Measurements from ENCODE around the gene HTRA3. TPM values are rescaled to one million over a fixed set of nuclear protein-coding genes. Genes with fewer than 3 reads are reported as not detected.

The HTRA3 gene
- total and polyA plus RNA-seq, 2 of the 8 experiments (the other 6 are each of a cell fraction or from before 2014, with no cell fraction given): 3.2 to 5.8 TPM

DNA sequence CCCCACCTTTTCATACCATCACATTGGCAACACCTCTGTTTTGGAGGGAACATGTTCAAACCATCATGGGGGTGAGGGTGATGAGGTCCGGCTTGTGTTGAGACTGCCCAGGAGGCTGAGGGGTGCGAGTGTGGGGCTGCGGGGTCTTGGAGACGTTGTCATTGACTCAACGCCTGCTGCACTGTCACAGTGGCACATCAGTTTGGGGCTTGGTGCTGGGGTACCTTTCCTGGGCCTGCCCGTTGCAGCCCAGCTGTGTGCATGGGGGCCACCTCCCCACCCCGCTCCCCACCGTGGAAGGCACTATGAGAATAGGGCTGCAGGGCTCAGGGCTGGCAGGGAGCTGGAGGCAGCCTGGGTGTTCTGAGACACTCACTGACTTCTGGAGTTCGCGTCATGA lies 2.3 kb downstream of the HTRA3 start:
- no peak overlapping the region for H3K4me3 ChIP-seq (ENCODE audit: extremely low read depth in 1 of 4, insufficient read depth in 2 of 4, low read depth in 3 of 4, low read length in 4 of 4)
- POLR2A ChIA-PET (ENCODE audit: partially characterized antibody): interaction anchor here (1.3 kb wide), 1 partner anchor 10 kb away, joined by 4 read pairs; no protein-coding TSS in a partner anchor
- CTCF ChIA-PET (ENCODE audit: partially characterized antibody): interaction anchor here (0.5 to 1.8 kb wide), 11 partner anchors 10 to 199 kb away, joined by 3 to 6 read pairs (median 3); no protein-coding TSS in a partner anchor
- no peaks in the 10 kb centered on the region for H4K20me1 ChIP-seq (replicated peaks in 1 of 2; ENCODE audit: control insufficient read depth in 1 of 2, insufficient read depth in 2 of 2, low read length in 2 of 2)
- H2AK5ac ChIP-seq (ENCODE audit: low read depth, low read length): no peak overlapping the region
- H3K23ac ChIP-seq (ENCODE audit: insufficient read length): no peak overlapping the region
- H3K27me3 ChIP-seq (replicated peaks in 1 of 4; ENCODE audit: control insufficient read depth in 3 of 4, extremely low read depth in 1 of 4, insufficient read depth in 3 of 4, low read length in 3 of 4): peaks cover 7 to 28% (median 20%) of the 10 kb centered on the region in 4 experiments; a peak in 6 of 7 replicates
- 87% methylated on average over 8 of the region's 10 CpGs; no CpG with 5 or more reads in 1 of the 2 experiments for WGBS, 2 experiments (ENCODE audit: extremely low coverage in 1 of 2, insufficient coverage in 1 of 2, insufficient read length in 1 of 2, insufficient replicate concordance in 2 of 2, low coverage in 1 of 2, low lambda C conversion rate in 2 of 2, missing lambda C conversion rate in 1 of 2)
- H3K14ac ChIP-seq (ENCODE audit: insufficient read length): no peak overlapping the region
- FAIRE-seq: no peak
- no peak overlapping the region for H2AFZ ChIP-seq (ENCODE audit: low read length)
- H2BK5ac ChIP-seq (ENCODE audit: low read depth, low read length): no peak overlapping the region
- H3K18ac ChIP-seq (ENCODE audit: extremely low read depth, low read length): no peak overlapping the region
- no peaks in the 10 kb centered on the region for H3K9me3 ChIP-seq (ENCODE audit: insufficient read depth in 2 of 2, low read depth in 1 of 2, low read length in 1 of 2)
- no peak overlapping the region for H2BK20ac ChIP-seq (ENCODE audit: low read length)
- no peak overlapping the region for H3K9ac ChIP-seq (replicated peaks in 1 of 4; ENCODE audit: extremely low read depth in 1 of 4, low read depth in 3 of 4, low read length in 3 of 4)
- no peak overlapping the region for H4K5ac ChIP-seq (ENCODE audit: insufficient read length, low read depth, low read length)
- H3K56ac ChIP-seq (replicated peaks; ENCODE audit: insufficient read length, low read depth, low read length): no peak overlapping the region
- H2BK12ac ChIP-seq (ENCODE audit: low read depth, low read length): no peak overlapping the region
- no peak overlapping the region for H2BK120ac ChIP-seq (replicated peaks; ENCODE audit: low read depth, low read length)
- peaks cover 4% of the 10 kb centered on the region; the same call in 1 of the 2 replicates for H3K23me2 ChIP-seq (ENCODE audit: low read depth, low read length)
- no peak for DNase-seq (ENCODE audit: low read depth in 1 of 2, low spot score in 2 of 2)
- H4K8ac ChIP-seq (ENCODE audit: extremely low read depth, insufficient read depth, low read length): no peak overlapping the region
- no peak overlapping the region for H2BK15ac ChIP-seq (ENCODE audit: low read length)
- H3K79me2 ChIP-seq (ENCODE audit: control insufficient read depth in 1 of 2, insufficient read depth in 2 of 2, low read length in 2 of 2): no peaks in the 10 kb centered on the region
- H3K4ac ChIP-seq (replicated peaks; ENCODE audit: insufficient read length, low read depth, low read length): no peak overlapping the region
- H3K79me1 ChIP-seq (ENCODE audit: low read depth, low read length): no peaks in the 10 kb centered on the region
- TF ChIP-seq, protein P1, sequence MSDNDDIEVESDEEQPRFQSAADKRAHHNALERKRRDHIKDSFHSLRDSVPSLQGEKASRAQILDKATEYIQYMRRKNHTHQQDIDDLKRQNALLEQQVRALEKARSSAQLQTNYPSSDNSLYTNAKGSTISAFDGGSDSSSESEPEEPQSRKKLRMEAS (IDR thresholded peaks at IDR 0.05): no peak
- TF ChIP-seq CHD1 (IDR thresholded peaks at IDR 0.05; ENCODE audit: low read depth, low read length): no peak
- TF ChIP-seq MAFK (IDR thresholded peaks at IDR 0.05; ENCODE audit: low read depth, low read length): no peak
- no peak overlapping the region for H3K27ac ChIP-seq (ENCODE audit: low read depth, low read length)
- H3K4me2 ChIP-seq (ENCODE audit: insufficient read depth in 1 of 2, low read depth in 2 of 2, low read length in 2 of 2): no peak overlapping the region
- peaks cover 0 to 2% (median 1%) of the 10 kb centered on the region in 4 experiments; a peak in 3 of 7 replicates for H3K4me1 ChIP-seq (replicated peaks in 1 of 4; ENCODE audit: control insufficient read depth in 3 of 4, insufficient read depth in 4 of 4, low read length in 3 of 4)
- H4K91ac ChIP-seq (replicated peaks; ENCODE audit: insufficient read length, low read length): no peak overlapping the region
- H3K36me3 ChIP-seq (ENCODE audit: control insufficient read depth in 2 of 4, insufficient read depth in 4 of 4, low read length in 3 of 4): no peaks in the 10 kb centered on the region

All from H1 (cell line).